ENCODE measurements around the gene APOBEC2.
"Not testable (repeated sequence)": the region's sequence is repeated elsewhere in the genome, so short reads cannot be mapped to it uniquely, and the experiment has no call there.

The APOBEC2 gene

GRCh38 chr6:41053041-41053440 is at the start of gene APOBEC2:
Gene APOBEC2, plus strand, starts transcription at chr6:41053202. Its CDS starts 146 bp downstream, at chr6:41053348.
- DNase-seq (ENCODE audit: low read depth in 2 of 2): no peak

GRCh38 chr6:41006217-41006616 is 46.8 kb upstream of the APOBEC2 start:
- DNase-seq (ENCODE audit: low read depth in 2 of 2): peak; percentile 27 to 38

- not testable (repeated sequence) for DNase-seq (ENCODE audit: low read depth in 2 of 2)
Observed at GRCh38 chr6:41006980-41007379, 46.0 kb upstream of the APOBEC2 start.

- no peak for DNase-seq (ENCODE audit: low read depth in 2 of 2)
Observed at GRCh38 chr6:41008011-41008410, 45.0 kb upstream of the APOBEC2 start.

- no peak for DNase-seq (ENCODE audit: low read depth in 2 of 2)
Observed at GRCh38 chr6:41009669-41010068, 43.3 kb upstream of the APOBEC2 start.

- DNase-seq (ENCODE audit: low read depth in 2 of 2): no peak
Observed at GRCh38 chr6:41011673-41012072, 41.3 kb upstream of the APOBEC2 start.

GRCh38 chr6:41013466-41014153 is 39.4 kb upstream of the APOBEC2 start:
- DNase-seq (ENCODE audit: low read depth in 2 of 2): no peak

GRCh38 chr6:41014780-41015179 is 38.2 kb upstream of the APOBEC2 start:
- no peak for DNase-seq (ENCODE audit: low read depth in 2 of 2)

GRCh38 chr6:41015860-41016259 is 37.1 kb upstream of the APOBEC2 start:
- DNase-seq (ENCODE audit: low read depth in 2 of 2): not testable (repeated sequence)

- DNase-seq (ENCODE audit: low read depth in 2 of 2): no peak
Observed at GRCh38 chr6:41017663-41018062, 35.3 kb upstream of the APOBEC2 start.

GRCh38 chr6:41021832-41022231 is 31.2 kb upstream of the APOBEC2 start:
- no peak for DNase-seq (ENCODE audit: low read depth in 2 of 2)

GRCh38 chr6:41022294-41022693 is 30.7 kb upstream of the APOBEC2 start:
- DNase-seq (ENCODE audit: low read depth in 2 of 2): no peak

- DNase-seq (ENCODE audit: low read depth in 2 of 2): no peak
Observed at GRCh38 chr6:41023114-41023513, 29.9 kb upstream of the APOBEC2 start.

GRCh38 chr6:41025966-41026530 is 27.0 kb upstream of the APOBEC2 start:
- DNase-seq (ENCODE audit: low read depth in 2 of 2): no peak

GRCh38 chr6:41027241-41027640 is 25.8 kb upstream of the APOBEC2 start:
- DNase-seq (ENCODE audit: low read depth in 2 of 2): no peak

GRCh38 chr6:41027799-41028560 is 25.0 kb upstream of the APOBEC2 start:
- peak; percentile 35 to 55 for DNase-seq (ENCODE audit: low read depth in 2 of 2)

GRCh38 chr6:41028561-41029412 is 24.2 kb upstream of the APOBEC2 start:
- no peak for DNase-seq (ENCODE audit: low read depth in 2 of 2)

GRCh38 chr6:41032830-41033229 is 20.2 kb upstream of the APOBEC2 start:
- no peak for DNase-seq (ENCODE audit: low read depth in 2 of 2)

- no peak for DNase-seq (ENCODE audit: low read depth in 2 of 2)
Observed at GRCh38 chr6:41033776-41034175, 19.2 kb upstream of the APOBEC2 start.

GRCh38 chr6:41036186-41036585 is 16.8 kb upstream of the APOBEC2 start:
- no peak for DNase-seq (ENCODE audit: low read depth in 2 of 2)

GRCh38 chr6:41036601-41037000 is 16.4 kb upstream of the APOBEC2 start:
- DNase-seq (ENCODE audit: low read depth in 2 of 2): no peak
